Brain microvascular endothelial cell (primary cell): Measurements from ENCODE around the gene TTC16.

ENCODE experiments used
- DNase-seq: peaks from one replicate; pipeline ENCODE4 v3.0.0-alpha.2; 2020
- H3K27ac ChIP-seq: fragments of 250-450 bp; sonication (Bioruptor Pico); 2 replicates; pipeline ENCODE4 v1.5.1; 2020; ENCODE audit warnings: mild to moderate bottlenecking, moderate library complexity
- H3K27me3 ChIP-seq: fragments of 250-450 bp; sonication (Bioruptor Pico); replicated peaks from 2 replicates; pipeline ENCODE4 v1.5.1; 2020; ENCODE audit warnings: mild to moderate bottlenecking
- H3K36me3 ChIP-seq: fragments of 250-450 bp; sonication (Bioruptor Pico); replicated peaks from 2 replicates; pipeline ENCODE4 v1.5.1; 2020; ENCODE audit warnings: mild to moderate bottlenecking
- H3K4me3 ChIP-seq: 2 replicates; pipeline ENCODE4 v1.5.1; 2011; ENCODE audit warnings: low read depth, mild to moderate bottlenecking, control low read depth, low read length, moderate library complexity
- CTCF ChIP-seq: IDR thresholded peaks from 2 replicates; pipeline ENCODE4 v1.5.1; 2011; ENCODE audit warnings: low read depth, mild to moderate bottlenecking, moderate library complexity, low read length, control low read depth, inconsistent platforms; ENCODE audit errors: missing control alignments
- in situ Hi-C: cut with HindIII; loops from 2 replicates; pipeline ENCODE4 v1.10.0; 2017; ENCODE audit warnings: low sequenced_read_pairs, low pct_ligation_motif_present

TTC16 gene

GRCh38 chr9:127684576-127684975 lies 31.3 kb upstream of the TTC16 start:
- Histone ChIP-seq H3K4me3 (no peak overlapping the region), H3K27me3 (no peaks in the 10 kb centered on the region), H3K36me3 (peaks cover 19% of the 10 kb centered on the region), H3K27ac (no peak overlapping the region)
- in situ Hi-C loops = no loop called here
- peak; percentile 45 for DNase-seq
- no peak for TF ChIP-seq CTCF

GRCh38 chr9:127686461-127687393 lies 29.2 kb upstream of the TTC16 start:
- H3K27ac ChIP-seq = no peak overlapping the region
- no peak overlapping the region for H3K4me3 ChIP-seq
- no peak for TF ChIP-seq CTCF
- H3K27me3 ChIP-seq = no peaks in the 10 kb centered on the region
- peaks cover 11% of the 10 kb centered on the region for H3K36me3 ChIP-seq
- no peak for DNase-seq
- in situ Hi-C loops = no loop called here

- peaks cover 2% of the 10 kb centered on the region for H3K36me3 ChIP-seq
- no peak overlapping the region for H3K27ac ChIP-seq
- no peaks in the 10 kb centered on the region for H3K27me3 ChIP-seq
- TF ChIP-seq CTCF = no peak
- in situ Hi-C loops = no loop called here
- H3K4me3 ChIP-seq = no peak overlapping the region
- DNase-seq = no peak
Measured at GRCh38 chr9:127689329-127690000, 26.4 kb upstream of the TTC16 start.

- in situ Hi-C loops = no loop called here
- TF ChIP-seq CTCF = no peak
- no peak for DNase-seq
- Histone ChIP-seq H3K27ac (no peak overlapping the region), H3K27me3 (no peaks in the 10 kb centered on the region), H3K4me3 (no peak overlapping the region), H3K36me3 (no peaks in the 10 kb centered on the region)
Measured at GRCh38 chr9:127690735-127691134, 25.1 kb upstream of the TTC16 start.

- Histone ChIP-seq H3K36me3 (no peaks in the 10 kb centered on the region), H3K27ac (no peak overlapping the region), H3K27me3 (no peaks in the 10 kb centered on the region), H3K4me3 (no peak overlapping the region)
- no peak for DNase-seq
- in situ Hi-C loops = no loop called here
- no peak for TF ChIP-seq CTCF
Measured at GRCh38 chr9:127692071-127692470, 23.8 kb upstream of the TTC16 start.
